Lower leg skin (tissue), 3 donors: ENCODE measurements around the gene SERPINA6.

Experiments used
- POLR2A ChIP-seq, 2 donors: fragments of 450-650 bp; IDR thresholded peaks; one replicate each; pipeline ENCODE4 v1.6.1; 2016 to 2017; ENCODE audit warnings: antibody characterized with exemption in 2 of 2, mild to moderate bottlenecking in 1 of 2, moderate library complexity in 1 of 2
- TF ChIP-seq, protein P1 (sequence below), 3 donors: fragments of 450-650 bp; IDR thresholded peaks; one replicate each; pipeline ENCODE4 v1.5.1; 2016; ENCODE audit warnings: antibody characterized with exemption in 3 of 3, mild to moderate bottlenecking in 3 of 3, moderate library complexity in 2 of 3

DNA sequence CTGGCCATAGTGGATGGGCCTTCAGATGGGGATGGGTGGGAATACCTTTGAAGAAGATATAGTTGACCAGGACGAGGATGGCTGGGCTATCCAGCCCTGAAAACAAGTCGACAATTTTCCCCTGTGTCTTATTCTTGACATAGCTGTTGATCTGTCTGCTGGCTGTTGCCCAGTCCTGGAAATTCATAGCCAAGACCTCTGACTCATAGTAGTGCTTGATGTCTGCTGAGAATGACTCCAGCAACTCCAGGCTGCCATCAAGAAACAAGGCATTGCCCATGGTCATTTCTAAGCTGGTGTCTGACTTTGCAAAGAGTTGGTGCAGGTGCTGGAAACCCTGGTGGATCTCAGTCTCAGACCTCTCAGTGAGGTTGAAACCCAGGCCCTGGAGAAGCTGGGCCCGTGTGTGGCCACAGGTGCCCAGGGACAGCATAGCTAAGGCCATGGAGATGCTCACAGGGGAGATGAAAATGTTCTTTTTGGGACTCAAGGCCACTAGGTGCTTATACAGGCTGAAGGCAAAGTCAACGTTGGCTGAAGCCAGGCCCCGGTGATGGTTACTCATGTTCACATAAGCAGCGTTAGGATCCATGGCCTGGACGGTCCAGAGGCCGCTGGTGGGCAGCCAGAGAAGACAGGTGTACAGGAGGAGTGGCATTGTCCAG is 9.0 kb downstream of the SERPINA6 start:
- TF ChIP-seq, protein P1, sequence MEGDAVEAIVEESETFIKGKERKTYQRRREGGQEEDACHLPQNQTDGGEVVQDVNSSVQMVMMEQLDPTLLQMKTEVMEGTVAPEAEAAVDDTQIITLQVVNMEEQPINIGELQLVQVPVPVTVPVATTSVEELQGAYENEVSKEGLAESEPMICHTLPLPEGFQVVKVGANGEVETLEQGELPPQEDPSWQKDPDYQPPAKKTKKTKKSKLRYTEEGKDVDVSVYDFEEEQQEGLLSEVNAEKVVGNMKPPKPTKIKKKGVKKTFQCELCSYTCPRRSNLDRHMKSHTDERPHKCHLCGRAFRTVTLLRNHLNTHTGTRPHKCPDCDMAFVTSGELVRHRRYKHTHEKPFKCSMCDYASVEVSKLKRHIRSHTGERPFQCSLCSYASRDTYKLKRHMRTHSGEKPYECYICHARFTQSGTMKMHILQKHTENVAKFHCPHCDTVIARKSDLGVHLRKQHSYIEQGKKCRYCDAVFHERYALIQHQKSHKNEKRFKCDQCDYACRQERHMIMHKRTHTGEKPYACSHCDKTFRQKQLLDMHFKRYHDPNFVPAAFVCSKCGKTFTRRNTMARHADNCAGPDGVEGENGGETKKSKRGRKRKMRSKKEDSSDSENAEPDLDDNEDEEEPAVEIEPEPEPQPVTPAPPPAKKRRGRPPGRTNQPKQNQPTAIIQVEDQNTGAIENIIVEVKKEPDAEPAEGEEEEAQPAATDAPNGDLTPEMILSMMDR (IDR thresholded peaks at IDR 0.05) = no peak
- TF ChIP-seq POLR2A (IDR thresholded peaks at IDR 0.05) = no peak
